Left renal pelvis (tissue), 4 donors: Measurements from ENCODE around the gene BCKDHA. TPM values are rescaled to one million over a fixed set of nuclear protein-coding genes. Genes with fewer than 3 reads are reported as not detected.
"Not testable (repeated sequence)": the region's sequence is repeated elsewhere in the genome, so short reads cannot be mapped to it uniquely, and the experiment has no call there.

Source experiments
- DNase-seq, 4 donors: peaks; one replicate each; pipeline ENCODE4 v3.0.0-alpha.2; 2013; ENCODE audit warnings: low read depth in 4 of 4, low spot score in 3 of 4
- polyA plus RNA-seq, 4 donors: library from polyadenylated mRNA; unstranded; fragments of 120-200 nt; gene quantifications; one replicate each; pipeline ENCODE4 v1.2.1, GENCODE V29; 2013; ENCODE audit not compliant: insufficient read length in 4 of 4

The BCKDHA gene
- polyA plus RNA-seq, 4 donors: 17.8 to 46.3 (median 30.7) TPM

DNA sequence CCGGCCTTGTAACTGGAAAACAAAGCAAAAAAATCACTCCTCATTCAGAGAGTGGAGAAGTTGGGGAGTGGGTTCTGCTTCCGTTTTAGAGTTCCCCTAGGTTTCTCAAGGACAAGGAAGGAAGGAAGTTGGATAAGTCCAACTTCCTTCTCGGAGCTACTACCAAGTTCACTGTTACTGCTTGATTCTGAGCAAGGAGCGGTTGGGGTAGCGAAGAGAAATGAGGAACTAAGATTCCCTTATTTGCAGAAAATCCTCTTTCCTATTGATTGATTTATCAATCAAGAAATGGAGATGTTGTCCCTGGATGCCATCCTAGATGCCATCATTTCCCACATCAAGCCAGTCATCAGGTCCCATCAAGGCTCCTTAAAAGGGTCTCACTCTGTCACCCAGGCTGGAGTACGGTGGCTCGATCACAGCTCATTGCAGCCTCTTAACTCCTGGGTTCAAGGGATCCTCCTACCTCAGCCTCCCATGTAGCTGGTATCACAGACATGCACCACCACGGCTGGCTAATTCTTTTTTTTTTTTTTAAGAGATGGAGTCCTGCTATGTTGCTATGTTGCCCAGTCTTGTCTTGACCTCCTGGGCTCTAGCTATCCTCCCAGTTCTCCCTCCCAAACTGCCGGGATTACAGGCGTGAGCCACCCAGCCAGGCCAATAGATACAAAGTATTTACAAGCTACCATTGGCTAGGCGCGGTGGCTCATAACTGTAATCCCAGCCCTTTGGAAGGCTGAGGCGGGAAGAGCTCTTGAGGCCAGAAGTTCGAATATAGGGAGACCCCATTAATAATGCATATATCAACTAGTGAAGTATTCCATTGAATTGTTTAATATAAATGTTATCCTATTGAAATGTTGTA, 32.9 kb upstream of the BCKDHA start:
- no peak for DNase-seq

DNA sequence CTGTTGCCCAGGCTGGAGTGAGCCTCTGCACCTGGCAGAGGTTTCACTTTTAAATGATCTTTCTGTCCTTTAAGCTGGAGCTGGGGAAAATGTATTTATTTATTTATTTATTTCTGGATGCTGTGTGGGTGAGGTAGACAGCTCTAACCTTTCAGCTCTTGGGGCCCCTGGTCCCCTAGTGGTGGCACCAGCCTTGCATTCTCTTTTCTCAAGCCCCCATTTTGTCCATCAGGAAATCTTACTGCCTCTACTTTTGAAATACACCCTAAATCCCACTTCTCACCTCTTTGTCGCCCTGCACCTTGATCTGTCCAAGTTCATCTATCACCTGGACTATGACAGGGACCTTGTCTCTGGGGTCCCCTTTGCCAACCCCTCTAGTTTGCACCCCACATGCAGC, 31.5 kb upstream of the BCKDHA start:
- no peak for DNase-seq

DNA sequence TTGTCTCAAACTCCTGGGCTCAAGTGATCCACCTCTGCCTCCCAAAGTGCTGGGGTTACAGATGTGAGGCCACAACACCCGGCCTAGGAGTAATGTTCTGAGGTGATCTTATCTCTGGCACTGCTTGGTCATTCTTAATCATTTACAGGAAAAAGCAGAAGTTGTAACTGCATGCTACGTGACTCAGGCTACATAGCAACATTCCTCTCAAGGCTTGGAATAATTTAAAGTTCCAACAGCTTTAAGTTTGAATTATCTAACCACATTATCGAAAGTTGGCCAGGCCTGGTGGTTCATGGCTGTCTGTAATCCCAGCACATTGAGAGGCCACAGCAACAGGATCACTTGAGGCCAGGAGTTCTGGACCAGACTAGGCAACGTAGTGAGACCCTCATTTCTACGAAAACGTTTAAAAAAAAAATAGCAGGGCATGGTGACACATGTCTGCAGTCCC, 29.7 kb upstream of the BCKDHA start:
- DNase-seq: no peak

DNA sequence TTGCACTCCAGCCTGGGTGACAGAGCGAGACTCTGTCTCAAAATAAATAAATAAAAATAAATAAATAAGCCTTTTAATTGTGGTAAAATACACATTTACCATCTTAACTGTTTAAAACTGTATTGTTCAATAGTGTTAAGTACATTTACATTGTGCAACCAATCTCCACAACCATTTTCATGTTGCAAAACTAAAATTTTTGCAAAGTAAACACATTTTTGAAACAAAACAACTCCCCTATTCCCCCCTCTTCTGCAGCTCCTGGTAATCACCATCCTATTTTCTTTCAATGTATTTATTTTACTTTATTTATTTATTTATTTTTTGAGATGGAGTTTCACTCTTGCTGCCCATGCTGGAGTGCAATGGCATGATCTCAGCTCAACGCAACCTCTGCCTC, 27.8 kb upstream of the BCKDHA start:
- DNase-seq: no peak

DNA sequence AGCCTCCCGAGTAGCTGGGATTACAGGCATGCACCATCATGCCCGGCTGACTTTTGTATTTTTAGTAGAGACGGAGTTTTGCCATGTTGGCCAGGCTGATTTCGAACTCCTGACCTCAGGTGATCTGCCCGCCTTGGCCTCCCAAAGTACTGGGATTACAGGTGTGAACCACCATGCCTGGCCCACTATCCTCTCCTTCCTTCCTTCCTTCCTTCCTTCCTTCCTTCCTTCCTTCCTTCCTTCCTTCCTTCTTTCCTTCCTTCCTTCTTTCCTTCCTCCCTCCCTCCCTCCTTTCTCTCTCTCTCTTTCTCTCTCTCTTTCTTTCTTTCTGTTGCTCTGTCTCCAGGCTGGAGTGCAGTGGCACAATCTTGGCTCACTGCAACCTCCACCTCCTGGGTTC, 26.5 kb upstream of the BCKDHA start:
- DNase-seq: not testable (repeated sequence)

DNA sequence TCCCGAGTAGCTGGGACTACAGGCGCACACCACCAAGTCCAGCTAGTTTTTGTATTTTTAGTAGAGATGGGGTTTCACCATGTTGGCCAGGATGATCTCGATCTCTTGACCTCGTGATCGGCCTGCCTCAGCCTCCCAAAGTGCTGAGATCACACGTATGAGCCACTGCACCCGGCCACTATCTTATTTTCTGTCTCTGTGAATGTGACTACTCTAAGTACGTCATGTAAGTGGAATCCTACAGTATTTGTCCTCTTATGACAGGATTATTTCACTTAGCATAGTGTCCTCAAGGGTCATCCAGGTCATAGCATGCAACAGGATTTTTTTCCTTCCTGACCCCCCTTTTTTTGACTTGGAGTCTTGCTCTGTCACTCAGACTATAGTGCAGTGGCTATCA, 26.1 kb upstream of the BCKDHA start:
- no peak for DNase-seq

DNA sequence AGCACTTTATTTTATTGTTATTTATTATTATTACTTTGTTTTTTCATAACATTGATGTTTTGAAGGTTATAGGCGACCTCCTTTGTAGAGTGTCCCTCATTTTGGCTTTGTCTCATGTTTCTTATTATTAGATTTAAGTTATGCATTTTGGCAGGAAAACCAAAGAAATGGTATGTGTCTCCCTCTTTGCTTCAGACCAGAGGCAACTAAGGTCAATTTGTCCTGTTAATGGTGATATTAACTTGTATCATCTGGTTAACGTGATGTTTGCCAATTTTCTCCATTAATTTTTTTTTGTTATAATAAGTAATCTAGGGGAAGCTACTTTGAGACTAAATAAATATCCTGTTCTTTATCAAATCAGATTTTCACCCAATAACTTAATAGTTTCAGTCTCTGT, 25.1 kb upstream of the BCKDHA start:
- no peak for DNase-seq

DNA sequence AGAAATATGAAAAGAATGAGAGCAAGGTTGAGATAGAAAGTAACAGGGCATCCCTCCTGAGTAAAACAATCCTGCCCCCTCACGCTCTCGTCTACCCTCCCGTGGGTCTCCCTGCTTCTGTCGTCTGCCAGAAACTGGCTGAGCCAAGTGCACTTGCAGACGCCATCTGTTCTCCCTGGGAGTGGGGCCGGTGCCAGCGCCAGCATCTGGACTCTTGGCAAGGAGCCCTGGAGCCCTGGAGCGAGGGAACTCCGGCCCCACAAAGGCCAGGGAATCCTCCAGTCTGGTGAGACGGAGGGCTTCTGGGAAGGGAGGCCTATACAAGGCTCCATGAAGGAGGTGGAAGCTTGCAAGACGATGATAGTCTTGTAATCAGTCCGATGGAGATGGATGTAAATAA, 23.6 kb upstream of the BCKDHA start:
- DNase-seq: no peak

DNA sequence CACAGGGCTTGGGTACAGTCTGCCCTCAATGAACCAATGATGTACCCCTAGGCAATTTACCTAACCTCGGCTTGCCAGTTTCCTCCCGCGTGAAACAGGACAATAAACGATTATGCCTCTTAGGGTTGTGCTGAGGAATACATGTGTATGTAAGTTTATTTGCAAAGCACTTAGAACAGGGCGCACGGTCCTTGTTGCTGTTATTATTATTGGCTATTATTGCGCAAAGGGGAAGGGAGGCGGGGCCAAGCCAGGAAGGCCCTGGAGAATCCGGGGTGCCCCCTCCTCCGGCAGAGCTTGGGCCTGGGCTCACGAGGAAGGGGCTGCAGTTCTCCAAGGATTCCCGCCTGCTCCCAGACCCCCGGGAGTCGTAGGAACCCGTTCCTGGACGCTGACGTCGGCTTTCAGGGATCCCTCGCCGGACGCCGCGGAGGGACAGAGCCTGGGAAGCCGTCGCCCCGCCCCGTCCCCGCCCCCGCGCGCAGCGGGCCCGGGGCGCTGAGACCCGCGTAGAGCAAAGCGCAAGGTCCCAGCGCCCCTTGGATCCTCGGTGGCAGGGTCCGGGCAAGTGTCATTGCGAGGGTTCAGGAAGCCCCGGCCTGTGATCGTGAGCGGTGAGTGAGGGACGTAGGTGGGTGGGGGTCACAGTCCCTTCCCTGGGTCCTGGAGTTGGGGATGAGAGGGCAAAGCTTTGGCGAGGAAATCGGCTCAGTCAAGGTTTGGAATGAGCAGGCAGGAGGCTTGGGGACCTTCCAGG, 21.2 kb upstream of the BCKDHA start, which contains the start of gene TMEM91:
Gene TMEM91, plus strand, starts transcription at position 293 of the 757 bp plus-strand sequence. CDS start 1,777 bp downstream, outside the sequence.
- no peak for DNase-seq

DNA sequence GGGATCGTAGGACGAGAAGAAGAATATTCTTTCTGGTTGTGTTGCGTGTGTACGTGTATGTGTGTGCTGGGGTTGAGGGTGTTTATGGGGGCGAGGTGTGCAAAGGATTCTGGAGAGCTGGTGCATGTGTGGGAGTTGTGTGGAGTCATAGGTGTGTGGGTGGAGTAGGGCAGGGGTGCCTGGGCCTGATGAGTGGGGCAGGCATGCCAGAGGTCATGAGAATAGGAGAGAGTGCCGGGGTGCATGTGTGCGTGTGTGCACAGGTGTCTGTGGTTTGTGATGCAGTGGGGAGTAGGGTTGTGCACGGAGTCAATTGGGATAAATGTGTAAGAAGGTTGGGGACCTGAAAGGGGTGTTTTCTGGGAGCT, 20.6 kb upstream of the BCKDHA start:
- no peak for DNase-seq

DNA sequence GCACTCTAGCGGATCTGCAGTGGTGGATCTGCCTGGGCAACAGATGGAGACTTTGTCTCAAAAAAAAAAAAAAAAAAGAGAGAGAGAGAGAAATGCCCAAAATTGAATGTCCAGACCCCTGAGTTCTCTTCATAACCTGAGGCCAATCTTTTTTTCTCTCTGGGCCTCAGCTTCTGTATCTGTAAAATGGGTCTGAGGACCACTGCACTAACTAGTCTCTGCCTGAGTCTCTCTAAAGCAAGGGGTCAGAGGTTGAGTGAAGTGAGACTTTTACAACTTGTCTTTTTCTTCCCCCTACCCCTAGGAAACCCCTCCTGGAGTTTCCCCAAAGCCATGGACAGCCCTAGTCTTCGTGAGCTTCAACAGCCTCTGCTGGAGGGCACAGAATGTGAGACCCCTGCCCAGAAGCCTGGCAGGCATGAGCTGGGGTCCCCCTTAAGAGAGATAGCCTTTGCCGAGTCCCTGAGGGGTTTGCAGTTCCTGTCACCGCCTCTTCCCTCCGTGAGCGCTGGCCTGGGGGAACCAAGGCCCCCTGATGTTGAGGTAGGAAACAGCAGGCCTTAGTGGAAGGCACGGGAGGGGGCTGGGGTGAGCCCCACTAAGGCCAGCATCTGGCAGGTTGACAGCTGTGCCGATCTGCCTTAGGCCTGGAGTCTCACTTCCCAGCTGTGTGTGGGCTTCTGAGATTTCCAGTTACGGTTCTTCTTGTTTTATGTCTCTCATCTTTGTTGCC, 19.5 kb upstream of the BCKDHA start:
- no peak for DNase-seq

DNA sequence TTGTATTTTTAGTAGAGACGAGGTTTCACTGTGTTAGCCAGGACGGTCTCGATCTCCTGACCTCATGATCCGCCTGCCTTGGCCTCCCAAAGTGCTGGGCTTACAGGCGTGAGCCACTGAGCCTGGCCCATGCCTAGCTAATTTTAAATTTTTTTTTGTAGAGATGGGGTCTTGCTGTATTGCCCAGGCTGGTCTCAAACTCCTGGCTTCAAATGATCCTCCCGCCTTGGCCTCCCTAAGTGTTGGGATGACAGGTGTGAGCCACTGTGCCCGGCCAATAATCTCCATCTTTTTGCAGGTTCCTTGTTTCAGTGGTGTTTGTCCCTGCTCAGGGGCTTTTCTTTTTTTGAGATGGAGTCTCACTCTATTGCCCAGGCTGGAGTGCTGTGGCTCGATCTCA, 16.1 kb upstream of the BCKDHA start:
- DNase-seq: not testable (repeated sequence)

DNA sequence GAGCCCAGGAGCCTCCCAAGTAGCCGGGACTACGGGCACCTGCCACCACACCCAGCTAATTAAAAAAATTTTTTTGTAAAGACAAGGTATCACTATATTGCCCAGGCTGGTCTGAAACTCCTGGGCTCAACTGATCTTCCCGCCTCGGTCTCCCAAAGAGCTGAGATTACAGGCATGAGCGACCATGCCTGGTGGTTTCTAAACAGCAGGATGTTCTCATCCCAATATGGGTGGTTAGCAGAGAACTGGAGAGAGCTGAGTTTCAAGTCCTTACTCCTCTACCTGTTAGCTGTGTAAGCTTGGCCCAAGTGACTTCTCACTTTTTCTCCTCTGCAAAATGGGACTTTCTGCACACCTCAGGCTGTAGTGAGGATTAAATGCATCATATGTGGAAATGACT, 13.3 kb upstream of the BCKDHA start:
- DNase-seq: no peak

DNA sequence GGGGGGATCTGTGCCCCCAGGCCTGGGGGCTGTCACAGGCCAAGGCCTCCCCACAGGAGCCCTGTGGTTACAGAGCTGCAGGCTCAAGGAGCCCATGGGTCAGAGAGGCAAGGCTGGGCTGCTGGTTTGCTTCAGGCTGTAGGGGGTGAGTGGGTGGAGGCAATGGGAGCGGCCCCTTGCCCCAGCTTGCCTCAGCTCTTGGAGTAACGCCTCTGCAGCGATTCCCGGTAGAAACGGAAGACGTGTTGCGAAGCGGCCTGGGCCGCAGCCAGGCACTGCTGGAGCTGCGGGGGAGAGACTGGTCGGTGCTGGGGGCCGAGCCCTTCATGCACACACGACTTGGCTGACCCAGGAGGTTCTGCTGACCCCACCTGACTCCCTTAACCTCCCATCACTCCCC, 11.2 kb upstream of the BCKDHA start:
- no peak for DNase-seq

DNA sequence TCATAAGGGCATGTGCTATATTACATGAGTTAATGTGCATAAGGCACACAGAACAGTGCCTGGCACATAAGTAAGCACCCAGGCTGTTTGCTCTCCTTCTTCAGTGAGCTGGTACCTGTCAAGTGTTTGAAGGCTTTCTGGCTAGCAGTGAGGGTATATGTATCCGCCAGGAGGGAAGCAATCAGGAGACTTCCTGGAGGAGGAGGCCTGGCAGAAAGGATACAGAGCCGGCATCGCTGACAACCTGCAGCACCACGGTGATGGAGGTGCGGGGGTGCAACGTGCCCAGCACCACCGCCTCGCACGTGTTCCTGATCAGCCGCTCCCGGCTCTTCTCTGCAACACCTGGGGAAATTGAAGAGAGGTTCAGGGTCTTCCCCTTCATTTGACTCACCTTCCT, 6.0 kb upstream of the BCKDHA start:
- no peak for DNase-seq

DNA sequence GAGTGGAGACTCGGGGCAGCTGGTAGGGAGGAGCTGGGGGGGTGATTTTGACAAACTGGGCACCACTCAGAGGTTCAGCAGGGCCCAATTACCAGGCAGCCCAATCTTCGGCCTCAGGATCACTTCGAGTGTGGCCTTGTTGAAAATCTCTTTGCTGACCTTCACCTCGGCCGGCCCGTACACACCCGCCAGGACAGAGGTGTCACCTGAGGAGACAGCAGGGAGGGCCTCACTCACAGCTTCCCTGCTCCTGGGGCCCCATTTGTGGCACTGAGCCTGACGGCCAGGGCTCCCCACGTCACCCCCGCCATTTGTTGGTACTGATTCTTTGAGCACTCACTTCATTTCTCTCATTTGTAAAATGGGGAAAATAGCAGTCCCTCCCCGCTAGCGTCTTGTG, 4.8 kb upstream of the BCKDHA start:
- DNase-seq: no peak

DNA sequence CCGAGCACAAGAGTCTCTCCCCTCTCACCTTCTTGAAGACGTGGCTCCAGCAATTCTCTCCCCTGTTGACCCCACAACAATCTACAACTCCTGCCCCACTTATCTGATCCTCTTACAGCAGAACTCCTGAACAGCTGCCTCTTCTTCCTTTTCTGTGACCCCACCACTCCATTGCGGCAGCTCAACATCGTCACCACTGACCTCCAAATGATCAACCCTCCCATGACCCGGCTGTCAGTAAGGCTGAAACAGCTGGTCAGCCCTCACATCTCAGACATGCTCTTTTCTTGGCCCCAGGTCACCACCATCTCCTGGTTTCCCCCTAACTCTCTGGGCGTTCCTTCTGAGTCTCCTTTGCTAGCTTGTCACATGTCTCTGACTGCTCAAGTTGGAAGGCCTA, 2.3 kb upstream of the BCKDHA start:
- DNase-seq: no peak

DNA sequence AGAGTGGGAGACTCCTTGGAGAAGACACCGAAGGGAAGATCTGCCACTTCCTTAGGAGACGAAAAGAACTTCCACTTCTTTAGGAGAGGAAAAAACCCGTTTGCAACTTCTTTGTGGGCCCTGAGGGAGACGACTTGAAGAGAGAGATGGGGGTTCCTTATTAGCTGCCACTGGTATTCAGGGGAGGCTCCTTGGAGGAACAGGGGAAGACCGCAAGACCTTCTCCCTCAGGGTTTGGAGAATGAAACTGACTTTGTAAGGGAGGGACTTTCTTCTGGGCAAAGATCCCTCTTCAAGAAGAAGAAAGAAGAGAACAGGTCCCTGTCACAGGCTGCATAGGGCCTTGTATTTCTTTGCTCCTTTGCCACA, 416 bp downstream of the BCKDHA start:
- DNase-seq: no peak

DNA sequence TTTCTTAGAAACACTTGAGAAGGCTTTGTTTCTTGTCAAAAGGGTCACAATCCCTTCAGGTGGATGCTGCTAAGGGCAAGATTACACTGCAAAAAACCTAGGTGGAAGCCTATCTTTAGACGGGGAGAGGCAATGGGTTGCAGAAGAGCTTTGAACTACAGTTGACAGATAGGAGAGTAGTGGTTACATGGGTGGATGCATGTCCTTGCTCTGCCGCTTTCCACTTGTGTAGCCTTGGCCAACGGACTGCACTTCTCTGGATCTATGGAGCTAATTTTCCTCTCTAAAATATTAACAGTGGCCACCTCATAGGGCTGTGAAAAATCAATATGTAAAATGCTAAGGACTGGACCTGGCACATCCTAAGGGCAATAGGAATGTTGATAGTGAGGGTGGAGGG, 980 bp downstream of the BCKDHA start:
- no peak for DNase-seq

DNA sequence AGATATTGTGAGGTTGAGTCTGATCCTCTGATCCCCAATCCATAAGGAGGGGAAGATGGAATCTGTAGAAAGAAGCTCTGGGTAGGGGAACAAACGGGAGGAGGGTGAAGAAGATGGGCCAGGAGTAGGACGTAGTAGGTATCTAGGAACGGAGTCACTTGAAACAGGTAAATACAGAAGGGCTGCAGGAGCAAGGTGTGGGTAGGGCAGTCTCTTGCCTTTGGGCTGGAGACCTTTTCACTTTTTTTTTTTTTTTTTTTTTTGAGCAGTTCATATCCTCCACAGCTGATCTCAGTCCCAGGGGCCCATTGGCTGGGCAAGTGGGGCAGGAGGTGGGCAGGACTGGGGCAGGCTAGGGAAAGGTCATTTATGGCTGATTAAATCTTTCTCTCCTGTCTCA, 1.5 kb downstream of the BCKDHA start:
- no peak for DNase-seq

DNA sequence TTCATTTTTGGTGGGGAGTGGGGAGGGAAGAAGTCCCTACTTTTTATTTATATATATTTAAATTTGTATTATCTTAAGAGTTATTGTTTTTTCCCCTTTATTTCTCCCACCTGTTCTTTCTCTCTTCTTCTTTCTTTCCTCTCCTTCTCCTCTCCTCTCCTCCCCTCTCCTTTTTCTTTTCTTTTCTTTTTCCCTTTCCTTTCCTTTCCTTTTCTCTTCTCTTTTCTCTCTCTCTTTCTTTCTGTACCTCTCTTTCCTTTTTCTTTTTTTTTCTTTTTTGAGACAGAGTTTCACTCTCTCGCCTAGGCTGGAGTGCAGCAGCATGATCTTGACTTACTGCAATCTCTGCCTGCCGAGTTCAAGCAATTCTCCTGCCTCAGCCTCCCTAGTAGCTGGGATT, 1.9 kb downstream of the BCKDHA start:
- DNase-seq: no peak
